ENCODE results near the gene TMEM115. TPM values are rescaled to one million over a fixed set of nuclear protein-coding genes. Genes with fewer than 3 reads are reported as not detected.

TMEM115 gene
- total and polyA plus RNA-seq, 2 of the 13 experiments (the other 11 are each of a cell fraction or from before 2014, with no cell fraction given): 22.1 to 30.7 TPM

DNA sequence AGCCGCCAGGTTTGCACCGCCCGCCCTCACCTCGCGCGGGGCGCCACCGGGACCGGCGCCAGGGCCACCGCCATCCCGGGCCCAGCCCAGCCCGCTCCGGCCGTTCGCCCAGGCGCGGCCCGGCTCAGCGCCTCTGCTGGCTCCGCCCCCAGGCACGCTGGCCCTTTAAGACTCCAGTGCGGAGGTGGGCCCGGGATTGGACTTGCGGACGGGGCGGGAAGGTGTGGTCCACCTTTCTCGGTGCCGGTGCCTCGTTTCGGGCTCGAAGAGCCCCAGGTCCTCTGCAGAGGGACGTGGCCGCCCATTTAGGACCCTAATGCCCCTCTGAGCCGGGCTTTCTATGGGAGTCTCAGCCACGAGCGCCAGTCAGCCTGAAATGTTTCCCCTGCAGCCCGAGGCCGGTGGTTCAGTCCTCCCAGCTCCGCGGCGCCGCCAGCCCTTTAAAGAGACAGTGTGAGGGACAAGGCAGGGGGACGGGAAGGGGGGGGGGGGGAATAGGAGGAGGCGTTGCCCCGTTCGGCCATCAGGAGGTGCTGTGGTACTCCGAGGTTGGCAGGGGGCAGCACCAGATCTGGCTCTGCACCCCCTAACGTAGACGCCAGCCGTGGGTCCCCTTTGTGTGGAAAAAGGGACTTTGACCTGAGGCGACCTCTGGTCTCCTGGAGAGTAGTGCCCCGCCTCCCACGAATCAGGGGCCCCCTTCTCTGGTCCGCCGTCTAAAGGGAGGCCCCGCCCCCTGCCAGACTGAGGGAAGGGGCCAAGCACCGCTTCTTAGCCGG is 37.8 kb downstream of the TMEM115 start (continued):
- no peak for TF ChIP-seq IRX3 (CRISPR knock-in tag; IDR thresholded peaks at IDR 0.05; ENCODE audit: borderline replicate concordance, low read depth)
- TF ChIP-seq SUZ12 (IDR thresholded peaks at IDR 0.05; ENCODE audit: low read depth, low read length): no peak
- TF ChIP-seq GTF3A (CRISPR knock-in tag; conservative IDR thresholded peaks at IDR 0.05): no peak
- TF ChIP-seq, protein P1, sequence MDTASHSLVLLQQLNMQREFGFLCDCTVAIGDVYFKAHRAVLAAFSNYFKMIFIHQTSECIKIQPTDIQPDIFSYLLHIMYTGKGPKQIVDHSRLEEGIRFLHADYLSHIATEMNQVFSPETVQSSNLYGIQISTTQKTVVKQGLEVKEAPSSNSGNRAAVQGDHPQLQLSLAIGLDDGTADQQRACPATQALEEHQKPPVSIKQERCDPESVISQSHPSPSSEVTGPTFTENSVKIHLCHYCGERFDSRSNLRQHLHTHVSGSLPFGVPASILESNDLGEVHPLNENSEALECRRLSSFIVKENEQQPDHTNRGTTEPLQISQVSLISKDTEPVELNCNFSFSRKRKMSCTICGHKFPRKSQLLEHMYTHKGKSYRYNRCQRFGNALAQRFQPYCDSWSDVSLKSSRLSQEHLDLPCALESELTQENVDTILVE (CRISPR knock-in tag; IDR thresholded peaks at IDR 0.05): no peak
- TF ChIP-seq EEA1 (CRISPR knock-in tag; IDR thresholded peaks at IDR 0.05; ENCODE audit: borderline replicate concordance): no peak
- TF ChIP-seq CAMTA2 (CRISPR knock-in tag; IDR thresholded peaks at IDR 0.05; ENCODE audit: borderline replicate concordance): 0 out of 2 replicates have a peak, but pooled peaks have one; percentile 18
- peak; percentile 56; the same call in 1 of the 2 replicates for TF ChIP-seq ATF7-NPFF (CRISPR knock-in tag; IDR thresholded peaks at IDR 0.05; ENCODE audit: low read depth)
- peak; percentile 81 for TF ChIP-seq CTCF (CRISPR knock-in tag; IDR thresholded peaks at IDR 0.05)
- peak; percentile 24; the same call in 1 of the 2 replicates for TF ChIP-seq HIVEP1 (CRISPR knock-in tag; IDR thresholded peaks at IDR 0.05)
- TF ChIP-seq ZNF7 (CRISPR knock-in tag; IDR thresholded peaks at IDR 0.05): 0 out of 2 replicates have a peak, but pooled peaks have one; percentile 34
- peak; percentile 54 for TF ChIP-seq FOXP4 (CRISPR knock-in tag; IDR thresholded peaks at IDR 0.05)
- TF ChIP-seq ARNTL (CRISPR knock-in tag; IDR thresholded peaks at IDR 0.05): no peak; the same call in 1 of the 2 replicates
- TF ChIP-seq TP53 (CRISPR knock-in tag; conservative IDR thresholded peaks at IDR 0.05): no peak
- TF ChIP-seq ERF (CRISPR knock-in tag; IDR thresholded peaks at IDR 0.05): no peak; the same call in 1 of the 2 replicates
- TF ChIP-seq, protein P2, sequence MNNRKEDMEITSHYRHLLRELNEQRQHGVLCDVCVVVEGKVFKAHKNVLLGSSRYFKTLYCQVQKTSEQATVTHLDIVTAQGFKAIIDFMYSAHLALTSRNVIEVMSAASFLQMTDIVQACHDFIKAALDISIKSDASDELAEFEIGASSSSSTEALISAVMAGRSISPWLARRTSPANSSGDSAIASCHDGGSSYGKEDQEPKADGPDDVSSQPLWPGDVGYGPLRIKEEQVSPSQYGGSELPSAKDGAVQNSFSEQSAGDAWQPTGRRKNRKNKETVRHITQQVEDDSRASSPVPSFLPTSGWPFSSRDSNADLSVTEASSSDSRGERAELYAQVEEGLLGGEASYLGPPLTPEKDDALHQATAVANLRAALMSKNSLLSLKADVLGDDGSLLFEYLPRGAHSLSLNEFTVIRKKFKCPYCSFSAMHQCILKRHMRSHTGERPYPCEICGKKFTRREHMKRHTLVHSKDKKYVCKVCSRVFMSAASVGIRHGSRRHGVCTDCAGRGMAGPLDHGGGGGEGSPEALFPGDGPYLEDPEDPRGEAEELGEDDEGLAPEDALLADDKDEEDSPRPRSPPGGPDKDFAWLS (CRISPR knock-in tag; IDR thresholded peaks at IDR 0.05; ENCODE audit: borderline replicate concordance): no peak
- TF ChIP-seq ONECUT2 (CRISPR knock-in tag; IDR thresholded peaks at IDR 0.05): no peak
- TF ChIP-seq NFE2L2 (IDR thresholded peaks at IDR 0.05; ENCODE audit: low read length): no peak
- peak; percentile 38; the same call in 1 of the 2 replicates for TF ChIP-seq ATF2 (CRISPR knock-in tag; IDR thresholded peaks at IDR 0.05)
- no peak for TF ChIP-seq ZNF333 (CRISPR knock-in tag; IDR thresholded peaks at IDR 0.05; ENCODE audit: borderline replicate concordance)

Data from HepG2 (cell line).